Stimulated activated CD8-positive, alpha-beta memory T cell treated with anti-CD3 and anti-CD28 coated beads, Interleukin-15, amount 100 ng/mL, for 1 hour (primary cell): ENCODE results near the gene CRB3.
A peak's percentile ranks its signal among the peaks of the same experiment; 100 is the strongest.

Source experiments
- DNase-seq: peaks from one replicate; pipeline ENCODE4 v3.0.0-alpha.2; 2020; ENCODE audit warnings: low read depth

CRB3 gene

GRCh38 chr19:6433165-6433564, 30.9 kb upstream of the CRB3 start:
- no peak for DNase-seq

- DNase-seq: no peak
Measured at GRCh38 chr19:6433663-6434062, 30.4 kb upstream of the CRB3 start, which contains the start of gene SLC25A41. TSS of gene SLC25A41 (minus strand) at chr19:6433763. CDS start at chr19:6433693, 70 bp downstream.

- DNase-seq: no peak
Measured at GRCh38 chr19:6439743-6440142, 24.3 kb upstream of the CRB3 start.

- no peak for DNase-seq
Measured at GRCh38 chr19:6440905-6441304, 23.2 kb upstream of the CRB3 start.

- no peak for DNase-seq
Measured at GRCh38 chr19:6442087-6442688, 21.9 kb upstream of the CRB3 start.

GRCh38 chr19:6443986-6444385, 20.1 kb upstream of the CRB3 start:
- no peak for DNase-seq

- no peak for DNase-seq
Measured at GRCh38 chr19:6446452-6446851, 17.6 kb upstream of the CRB3 start.

- no peak for DNase-seq
Measured at GRCh38 chr19:6448045-6448444, 16.0 kb upstream of the CRB3 start.

GRCh38 chr19:6450166-6450565, 13.9 kb upstream of the CRB3 start:
- DNase-seq: no peak

- DNase-seq: no peak
Measured at GRCh38 chr19:6451583-6452222, 12.4 kb upstream of the CRB3 start.

GRCh38 chr19:6452223-6452614, 11.9 kb upstream of the CRB3 start:
- DNase-seq: no peak

- DNase-seq: no peak
Measured at GRCh38 chr19:6452899-6453298, 11.2 kb upstream of the CRB3 start.

- no peak for DNase-seq
Measured at GRCh38 chr19:6453951-6454565, 10.0 kb upstream of the CRB3 start.

GRCh38 chr19:6455924-6456323, 8.1 kb upstream of the CRB3 start:
- no peak for DNase-seq

GRCh38 chr19:6457958-6458694, 5.9 kb upstream of the CRB3 start:
- DNase-seq: no peak

- DNase-seq: no peak
Measured at GRCh38 chr19:6458695-6459261, 5.3 kb upstream of the CRB3 start.

GRCh38 chr19:6459262-6460098, 4.6 kb upstream of the CRB3 start, which contains the start of gene SLC25A23:
TSS of gene SLC25A23 (minus strand) at chr19:6459792. CDS start at chr19:6459628, 164 bp downstream.
- DNase-seq: no peak

GRCh38 chr19:6460099-6460884, 3.8 kb upstream of the CRB3 start:
- DNase-seq: peak; percentile 95

GRCh38 chr19:6465006-6465405, 935 bp downstream of the CRB3 start:
- no peak for DNase-seq

- DNase-seq: no peak
Measured at GRCh38 chr19:6465663-6466062, 1.6 kb downstream of the CRB3 start.
